Smooth muscle cell (in vitro differentiated cells): Measurements from ENCODE around the gene DCC. TPM values are rescaled to one million over a fixed set of nuclear protein-coding genes. Genes with fewer than 3 reads are reported as not detected.

Experiments
- DNase-seq: peaks from one replicate; lab custom pipeline; 2025; ENCODE audit not compliant: unreplicated experiment; lab: John Stamatoyannopoulos, UW
- H2AFZ ChIP-seq: fragments of 200-600 bp; sonication (generic); 2 replicates; pipeline ENCODE4 v1.6.0; 2016; ENCODE audit warnings: antibody characterized with exemption, low read depth, mild to moderate bottlenecking
- H3F3A ChIP-seq: fragments of 200-600 bp; sonication (generic); 2 replicates; pipeline ENCODE4 v1.6.0; 2017; ENCODE audit warnings: antibody characterized with exemption, low read depth
- H3K27ac ChIP-seq: fragments of 200-600 bp; sonication (generic); 2 replicates; pipeline ENCODE4 v1.5.1; 2016; ENCODE audit warnings: low read depth, mild to moderate bottlenecking
- H3K27me3 ChIP-seq: fragments of 200-600 bp; sonication (generic); 2 replicates; pipeline ENCODE4 v1.6.1; 2016; ENCODE audit warnings: low read depth, mild to moderate bottlenecking
- H3K36me3 ChIP-seq: fragments of 200-600 bp; sonication (generic); 2 replicates; pipeline ENCODE4 v1.5.1; 2016; ENCODE audit warnings: low read depth
- H3K4me1 ChIP-seq: fragments of 200-600 bp; sonication (generic); 2 replicates; pipeline ENCODE4 v1.5.1; 2016; ENCODE audit warnings: low read depth
- H3K4me2 ChIP-seq: fragments of 200-600 bp; sonication (generic); 2 replicates; pipeline ENCODE4 v1.6.0; 2016; ENCODE audit warnings: mild to moderate bottlenecking
- H3K4me3 ChIP-seq: fragments of 200-600 bp; sonication (generic); 2 replicates; pipeline ENCODE4 v1.5.1; 2016; ENCODE audit warnings: mild to moderate bottlenecking
- H3K79me2 ChIP-seq: fragments of 200-600 bp; sonication (generic); 2 replicates; pipeline ENCODE4 v1.6.0; 2016; ENCODE audit warnings: low read depth, mild to moderate bottlenecking
- H3K9ac ChIP-seq: fragments of 200-600 bp; sonication (generic); 2 replicates; pipeline ENCODE4 v1.6.0; 2016; ENCODE audit warnings: low read depth
- H3K9me3 ChIP-seq: fragments of 200-600 bp; sonication (generic); replicated peaks from 2 replicates; pipeline ENCODE4 v1.5.1; 2016; ENCODE audit warnings: low read depth
- H4K20me1 ChIP-seq: fragments of 200-600 bp; sonication (generic); 2 replicates; pipeline ENCODE4 v1.6.0; 2016; ENCODE audit warnings: low read depth
- WGBS: methylation state at CpG from one replicate; pipeline ENCODE4 v1.1.7; 2016; ENCODE audit warnings: low lambda C conversion rate; 5-methylcytosine and 5-hydroxymethylcytosine counted together
- polyA plus RNA-seq: library from polyadenylated mRNA; unstranded; fragments of >200 nt; fragmentation: Nextera tagmentation; extraction: Ambion mirVana; gene quantifications from 2 replicates; pipeline ENCODE4 v1.2.1, GENCODE V29; 2016
- total RNA-seq: library from RNA; depleted of rRNA; stranded (reverse); fragments of >200 nt; gene quantifications from 2 replicates; pipeline ENCODE4 v1.2.3, GENCODE V29; 2014
- TF ChIP-seq, protein P1 (sequence below): fragments of 200-600 bp; sonication (generic); IDR thresholded peaks from 2 replicates; pipeline ENCODE4 v1.5.1; 2017; ENCODE audit warnings: borderline replicate concordance, mild to moderate bottlenecking, antibody characterized with exemption; ENCODE audit not compliant: insufficient read depth, poor library complexity, severe bottlenecking

DCC gene
- total and polyA plus RNA-seq, 2 experiments from 2014 or later: not detected

DNA sequence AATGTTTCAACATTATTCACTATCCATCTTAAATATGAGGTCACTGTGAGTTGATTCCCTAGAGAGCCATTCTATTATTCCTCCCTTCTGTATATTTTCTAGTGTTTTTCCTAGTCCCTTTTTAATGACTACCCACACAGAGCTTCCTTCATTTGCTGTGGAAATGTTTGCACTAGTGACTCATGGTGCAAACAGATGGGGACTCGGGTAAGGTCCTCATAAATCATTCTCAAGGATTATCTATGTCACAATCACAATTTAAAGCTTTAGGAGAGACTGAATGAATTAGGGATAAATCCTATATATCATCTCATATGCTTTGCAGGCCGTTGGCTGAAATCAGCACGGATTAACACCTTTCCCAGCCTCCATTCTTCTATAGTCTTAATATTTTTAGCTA, 159.6 kb downstream of the DCC start:
- TF ChIP-seq, protein P1, sequence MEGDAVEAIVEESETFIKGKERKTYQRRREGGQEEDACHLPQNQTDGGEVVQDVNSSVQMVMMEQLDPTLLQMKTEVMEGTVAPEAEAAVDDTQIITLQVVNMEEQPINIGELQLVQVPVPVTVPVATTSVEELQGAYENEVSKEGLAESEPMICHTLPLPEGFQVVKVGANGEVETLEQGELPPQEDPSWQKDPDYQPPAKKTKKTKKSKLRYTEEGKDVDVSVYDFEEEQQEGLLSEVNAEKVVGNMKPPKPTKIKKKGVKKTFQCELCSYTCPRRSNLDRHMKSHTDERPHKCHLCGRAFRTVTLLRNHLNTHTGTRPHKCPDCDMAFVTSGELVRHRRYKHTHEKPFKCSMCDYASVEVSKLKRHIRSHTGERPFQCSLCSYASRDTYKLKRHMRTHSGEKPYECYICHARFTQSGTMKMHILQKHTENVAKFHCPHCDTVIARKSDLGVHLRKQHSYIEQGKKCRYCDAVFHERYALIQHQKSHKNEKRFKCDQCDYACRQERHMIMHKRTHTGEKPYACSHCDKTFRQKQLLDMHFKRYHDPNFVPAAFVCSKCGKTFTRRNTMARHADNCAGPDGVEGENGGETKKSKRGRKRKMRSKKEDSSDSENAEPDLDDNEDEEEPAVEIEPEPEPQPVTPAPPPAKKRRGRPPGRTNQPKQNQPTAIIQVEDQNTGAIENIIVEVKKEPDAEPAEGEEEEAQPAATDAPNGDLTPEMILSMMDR: no peak
- no peak overlapping the region for H3K4me2 ChIP-seq
- no peak overlapping the region for H3K4me3 ChIP-seq
- H3K9me3 ChIP-seq: no peaks in the 10 kb centered on the region
- WGBS: 37% methylated on average over 3 of the region's 3 CpGs
- H3K27me3 ChIP-seq: peaks cover 58% of the 10 kb centered on the region
- H3K79me2 ChIP-seq: no peaks in the 10 kb centered on the region
- no peak for DNase-seq
- H4K20me1 ChIP-seq: no peaks in the 10 kb centered on the region
- H3F3A ChIP-seq: no peaks in the 10 kb centered on the region
- H2AFZ ChIP-seq: no peak overlapping the region
- H3K9ac ChIP-seq: no peak overlapping the region
- H3K27ac ChIP-seq: no peak overlapping the region
- no peaks in the 10 kb centered on the region for H3K4me1 ChIP-seq
- no peaks in the 10 kb centered on the region for H3K36me3 ChIP-seq

DNA sequence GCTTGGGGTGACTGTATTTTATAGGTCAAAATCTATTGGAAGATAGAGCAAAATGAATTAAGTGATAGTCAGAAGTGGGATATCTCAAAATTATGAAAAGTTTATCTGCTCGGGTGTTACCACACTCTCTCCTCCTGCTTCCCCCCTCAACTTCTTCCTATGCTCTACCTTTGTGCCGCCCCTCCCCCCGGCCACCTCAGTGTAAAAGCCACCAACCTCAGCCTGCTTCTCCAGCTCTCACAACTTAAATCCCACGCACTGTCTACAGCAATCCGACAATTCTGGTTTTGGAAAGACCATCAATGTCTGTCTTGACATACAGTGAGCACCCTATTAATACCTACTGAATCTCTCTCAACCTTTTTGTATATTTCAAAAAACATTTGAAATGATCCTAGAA, 164.6 kb downstream of the DCC start:
- H3K36me3 ChIP-seq: no peaks in the 10 kb centered on the region
- WGBS: 78% methylated on average over 5 of the region's 5 CpGs
- TF ChIP-seq, protein P1: no peak

DNA sequence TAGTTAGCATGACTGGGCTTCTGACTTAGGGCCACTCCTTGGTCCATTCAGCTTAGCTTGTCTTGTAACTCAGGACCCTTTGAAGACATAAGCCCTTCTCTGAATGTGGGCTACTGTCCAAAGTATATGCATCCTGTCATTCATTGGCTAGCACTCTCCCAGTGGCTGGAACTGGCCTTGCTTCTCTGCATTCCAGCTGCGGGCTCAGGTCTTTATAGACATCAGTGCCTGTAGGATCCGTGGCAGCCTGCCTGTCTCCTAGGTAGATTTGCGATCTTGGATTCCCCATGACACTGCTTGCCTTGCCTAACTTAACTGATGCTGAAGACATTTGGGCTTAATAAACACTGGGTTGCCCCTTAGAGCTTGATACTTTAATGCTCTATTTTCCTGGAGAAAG, 170.1 kb downstream of the DCC start:
- no peak overlapping the region for H3K4me2 ChIP-seq
- no peak overlapping the region for H3K9ac ChIP-seq
- no peak overlapping the region for H3K27ac ChIP-seq
- H2AFZ ChIP-seq: no peak overlapping the region
- no peaks in the 10 kb centered on the region for H3K36me3 ChIP-seq
- no peaks in the 10 kb centered on the region for H4K20me1 ChIP-seq
- no peaks in the 10 kb centered on the region for H3K4me1 ChIP-seq
- H3K9me3 ChIP-seq: no peaks in the 10 kb centered on the region
- peaks cover 73% of the 10 kb centered on the region for H3K27me3 ChIP-seq
- 81% methylated on average over 3 of the region's 3 CpGs for WGBS
- TF ChIP-seq, protein P1: no peak
- H3K4me3 ChIP-seq: no peak overlapping the region
- no peaks in the 10 kb centered on the region for H3K79me2 ChIP-seq
- DNase-seq: no peak
- no peaks in the 10 kb centered on the region for H3F3A ChIP-seq

More for the DNA sequence above, 164.6 kb downstream of the DCC start:
- Histone ChIP-seq H3K9ac (no peak overlapping the region), H3K9me3 (no peaks in the 10 kb centered on the region), H3K4me1 (no peaks in the 10 kb centered on the region), H3K4me3 (no peak overlapping the region), H2AFZ (no peak overlapping the region), H4K20me1 (no peaks in the 10 kb centered on the region), H3K79me2 (no peaks in the 10 kb centered on the region), H3K27ac (no peak overlapping the region), H3K4me2 (no peak overlapping the region), H3K27me3 (peaks cover 88% of the 10 kb centered on the region), H3F3A (no peaks in the 10 kb centered on the region)
- DNase-seq: no peak

DNA sequence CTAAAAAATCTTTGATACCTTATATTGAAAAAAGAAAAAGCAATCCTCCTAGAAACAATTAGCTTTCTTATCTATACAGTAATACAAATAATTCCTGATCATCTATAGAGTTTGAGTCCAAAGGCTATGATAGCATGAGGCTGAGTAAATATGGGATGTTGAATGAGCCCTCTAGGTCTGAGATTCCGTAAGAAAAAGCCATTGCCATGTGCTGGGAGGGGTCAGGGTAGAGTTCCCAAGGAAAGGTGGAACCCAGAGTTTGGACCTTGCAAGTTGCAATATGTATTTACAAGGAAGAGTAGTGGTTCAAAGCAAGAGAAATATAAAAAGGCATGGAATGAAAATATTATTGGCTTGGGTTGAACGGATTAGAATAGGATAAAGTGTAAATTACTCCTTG, 178.1 kb downstream of the DCC start:
- Histone ChIP-seq H4K20me1 (no peaks in the 10 kb centered on the region), H3K79me2 (no peaks in the 10 kb centered on the region), H3K4me3 (no peak overlapping the region), H3K27me3 (peaks cover 18% of the 10 kb centered on the region), H3K4me2 (no peak overlapping the region), H2AFZ (no peak overlapping the region), H3K36me3 (no peaks in the 10 kb centered on the region), H3K4me1 (no peaks in the 10 kb centered on the region), H3K9ac (no peak overlapping the region), H3F3A (no peaks in the 10 kb centered on the region), H3K9me3 (no peaks in the 10 kb centered on the region), H3K27ac (no peak overlapping the region)
- 88% methylated on average over 2 of the region's 2 CpGs for WGBS
- DNase-seq: no peak
- TF ChIP-seq, protein P1: no peak
